ENCODE data around the gene CDK14.

CDK14 gene

DNA sequence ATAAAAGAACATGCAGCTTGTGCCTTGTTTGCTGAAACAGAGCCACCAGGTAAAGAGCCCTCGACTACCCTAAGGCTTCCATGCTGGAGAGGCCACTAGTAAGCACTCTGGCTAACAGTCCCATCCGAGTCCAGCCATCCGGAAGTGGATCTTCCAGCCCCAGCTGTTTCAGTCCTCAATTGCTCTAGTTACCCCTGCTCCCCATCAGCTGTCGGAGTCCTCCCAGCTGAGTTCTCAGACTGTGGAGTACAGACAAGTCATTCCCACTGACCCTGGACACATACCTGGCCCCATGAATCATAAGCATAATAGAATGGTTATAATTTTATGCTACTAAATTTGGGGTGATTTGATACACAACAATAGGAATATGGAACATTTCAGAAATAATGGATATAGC, 654.6 kb downstream of the CDK14 start:
- Mint-ChIP-seq H3K36me3 (ENCODE audit: low read depth) (no peaks in the 10 kb centered on the region), H3K27me3 (ENCODE audit: low read depth) (peaks cover 2% of the 10 kb centered on the region), H3K4me1 (ENCODE audit: low read depth) (no peaks in the 10 kb centered on the region), H3K27ac (no peak overlapping the region), H3K9me3 (peaks cover 2% of the 10 kb centered on the region), H3K4me3 (no peak overlapping the region)
- DNase-seq (ENCODE audit: low spot score), result no peak

- DNase-seq (ENCODE audit: low spot score), result no peak
- Mint-ChIP-seq H3K27me3 (ENCODE audit: low read depth) (peaks cover 3% of the 10 kb centered on the region), H3K4me1 (ENCODE audit: low read depth) (no peaks in the 10 kb centered on the region)
These were observed 655.8 kb downstream of the CDK14 start for GRCh38 chr7:91251877-91252276.

More at GRCh38 chr7:91251877-91252276, 655.8 kb downstream of the CDK14 start:
- Mint-ChIP-seq H3K4me3 (no peak overlapping the region), H3K9me3 (peaks cover 11% of the 10 kb centered on the region), H3K27ac (no peak overlapping the region), H3K36me3 (ENCODE audit: low read depth) (no peaks in the 10 kb centered on the region)
